SK-N-SH (cell line): Measurements from ENCODE around the gene IQSEC3. TPM values are rescaled to one million over a fixed set of nuclear protein-coding genes. Genes with fewer than 3 reads are reported as not detected.
A peak's percentile ranks its signal among the peaks of the same experiment; 100 is the strongest.

Source experiments
- CTCF ChIA-PET: fragments of 300-600, 350-600 bp; formaldehyde crosslinking; extraction: SDS; loops from one replicate; lab custom pipeline; 2021; lab: Yijun Ruan, JAX
- POLR2A ChIA-PET: fragments of 350-600 bp; sonication (Branson Sonifier 250); formaldehyde crosslinking; extraction: SDS; loops from one replicate; lab custom pipeline; 2020; ENCODE audit warnings: antibody characterized with exemption, inconsistent platforms; lab: Yijun Ruan, JAX
- DNase-seq: peaks from one replicate; pipeline ENCODE4 v3.0.0; 2012
- H2AFZ ChIP-seq: fragments of 200-600 bp; sonication (generic); 2 replicates; pipeline ENCODE4 v1.8.1; 2016; ENCODE audit warnings: antibody characterized with exemption, mild to moderate bottlenecking, low read depth
- H3F3A ChIP-seq: fragments of 200-600 bp; sonication (generic); replicated peaks from 2 replicates; pipeline ENCODE3; 2016; ENCODE audit warnings: antibody characterized with exemption, mild to moderate bottlenecking; ENCODE audit not compliant: insufficient read depth
- H3K27ac ChIP-seq, 2 experiments: fragments of 200-500 bp in 1 of 2; fragments of 200-600 bp in 1 of 2; sonication (Bioruptor generic) in 1 of 2; sonication (generic), shearing (Covaris generic) in 1 of 2; 2 replicates each; pipeline versions ENCODE4 v1.5.1 to v1.6.1; 2014 to 2016; ENCODE audit warnings: low read depth in 2 of 2, inconsistent platforms in 1 of 2, low read length in 1 of 2, mild to moderate bottlenecking in 1 of 2, mixed read lengths in 1 of 2
- H3K27me3 ChIP-seq: fragments of 200-600 bp; sonication (generic), shearing (Covaris generic); 2 replicates; pipeline ENCODE4 v1.6.1; 2016; ENCODE audit warnings: mixed run types; ENCODE audit not compliant: insufficient read depth
- H3K36me3 ChIP-seq, 2 experiments: fragments of 200-500 bp in 1 of 2; fragments of 200-600 bp in 1 of 2; sonication (Bioruptor generic) in 1 of 2; sonication (generic) in 1 of 2; replicated peaks in 1 of 2; 2 replicates each; pipeline versions ENCODE3 to v1.5.1; 2014 to 2016; ENCODE audit warnings: low read length in 1 of 2, mild to moderate bottlenecking in 1 of 2; ENCODE audit not compliant: insufficient read depth in 2 of 2, control insufficient read depth in 1 of 2
- H3K4me1 ChIP-seq, 2 experiments: fragments of 200-500 bp in 1 of 2; fragments of 200-600 bp in 1 of 2; sonication (Bioruptor generic) in 1 of 2; sonication (generic), shearing (Covaris generic) in 1 of 2; 2 replicates each; pipeline versions ENCODE4 v1.5.1 to v1.6.1; 2014 to 2016; ENCODE audit warnings: low read depth in 1 of 2, low read length in 1 of 2, mixed run types in 1 of 2; ENCODE audit not compliant: insufficient read depth in 2 of 2, control insufficient read depth in 1 of 2
- H3K4me2 ChIP-seq: fragments of 200-600 bp; sonication (generic), shearing (Covaris generic); 2 replicates; pipeline ENCODE4 v1.6.1; 2017; ENCODE audit warnings: mixed run types
- H3K4me3 ChIP-seq, 2 experiments: fragments of 200-500 bp in 1 of 2; fragments of 200-600 bp in 1 of 2; sonication (Bioruptor generic) in 1 of 2; sonication (generic), shearing (Covaris generic) in 1 of 2; 2 replicates each; pipeline versions ENCODE4 v1.5.1 to v1.8.1; 2014 to 2016; ENCODE audit warnings: low read depth in 2 of 2, inconsistent platforms in 1 of 2, low read length in 1 of 2, mild to moderate bottlenecking in 1 of 2, mixed read lengths in 1 of 2, moderate library complexity in 1 of 2
- H3K79me2 ChIP-seq: fragments of 200-600 bp; sonication (generic); 2 replicates; pipeline ENCODE4 v1.8.1; 2017; ENCODE audit warnings: mild to moderate bottlenecking; ENCODE audit not compliant: insufficient read depth
- H3K9ac ChIP-seq: fragments of 200-600 bp; sonication (generic); 2 replicates; pipeline ENCODE4 v1.6.1; 2017; ENCODE audit warnings: mixed run types
- H3K9me2 ChIP-seq: fragments of 200-600 bp; sonication (generic); 2 replicates; pipeline ENCODE4 v1.6.1; 2017; ENCODE audit warnings: mixed run types
- H3K9me3 ChIP-seq: fragments of 200-600 bp; sonication (generic); 2 replicates; pipeline ENCODE4 v1.6.1; 2017; ENCODE audit warnings: mixed run types, mild to moderate bottlenecking, moderate library complexity
- H4K20me1 ChIP-seq: fragments of 200-600 bp; sonication (generic); 2 replicates; pipeline ENCODE4 v1.6.1; 2017; ENCODE audit warnings: mild to moderate bottlenecking, mixed run types; ENCODE audit not compliant: insufficient read depth
- CTCF ChIP-seq: fragments of 200-600 bp; sonication (generic); IDR thresholded peaks from 2 replicates; pipeline ENCODE4 v1.6.1; 2017; ENCODE audit warnings: antibody characterized with exemption, mild to moderate bottlenecking, moderate library complexity
- GABPA ChIP-seq: IDR thresholded peaks from 2 replicates; pipeline ENCODE4 v1.4.0; 2012; ENCODE audit warnings: low read depth, mild to moderate bottlenecking
- MEF2A ChIP-seq: IDR thresholded peaks from 2 replicates; pipeline ENCODE4 v1.4.0; 2012; ENCODE audit warnings: low read depth, borderline replicate concordance
- NFIC ChIP-seq: IDR thresholded peaks from 2 replicates; pipeline ENCODE4 v1.4.0; 2012; ENCODE audit warnings: borderline replicate concordance
- PBX3 ChIP-seq: IDR thresholded peaks from 2 replicates; pipeline ENCODE4; 2012
- RCOR1 ChIP-seq: fragments of 150-350 bp; IDR thresholded peaks from 2 replicates; pipeline ENCODE4 v1.6.1; 2017; ENCODE audit warnings: antibody characterized with exemption, low read length
- RFX5 ChIP-seq: IDR thresholded peaks from 2 replicates; pipeline ENCODE4 v1.6.1; 2012; ENCODE audit warnings: mild to moderate bottlenecking, improper control_type of control experiment, low read length
- RXRA ChIP-seq: IDR thresholded peaks from 2 replicates; pipeline ENCODE4 v1.4.0; 2012; ENCODE audit warnings: low read depth, mild to moderate bottlenecking, borderline replicate concordance
- SIN3A ChIP-seq: IDR thresholded peaks from 2 replicates; pipeline ENCODE4 v1.6.1; 2012; ENCODE audit warnings: low read depth, mild to moderate bottlenecking, low read length, moderate library complexity, borderline replicate concordance
- USF2 ChIP-seq: fragments of 150-350 bp; IDR thresholded peaks from 2 replicates; pipeline ENCODE4 v1.6.1; 2017; ENCODE audit warnings: antibody characterized with exemption, low read length, low read depth, borderline replicate concordance
- WGBS: methylation state at CpG from one replicate; pipeline ENCODE4 v1.1.6; 2017; ENCODE audit warnings: low lambda C conversion rate; 5-methylcytosine and 5-hydroxymethylcytosine counted together
- polyA plus RNA-seq, 3 experiments: library from polyadenylated mRNA; depleted of rRNA; stranded (reverse); fragments of >200 nt; gene quantifications; 2 replicates each; pipeline ENCODE4 v1.2.3, GENCODE V29; 2012

Gene IQSEC3
- polyA plus RNA-seq, 1 of the 3 experiments (the other 2 are of a cell fraction) = 0.02 TPM

GRCh38 chr12:169528-170370 is 103.2 kb downstream of the IQSEC3 start:
- Histone ChIP-seq H3K4me3 (no peak overlapping the region), H3K4me2 (no peak overlapping the region), H3F3A (no peaks in the 10 kb centered on the region), H3K36me3 (no peaks in the 10 kb centered on the region), H3K27ac (no peak overlapping the region)
- TF ChIP-seq NFIC = no peak
- TF ChIP-seq CTCF = peak; percentile 35; the same call in 1 of the 2 replicates
- no peak for TF ChIP-seq USF2
- TF ChIP-seq, all 33 proteins: peak for 1
- ChIA-PET POLR2A (no interaction called here), CTCF (interaction anchor here (1.5 to 4.4 kb wide), 4 partner anchors 17 to 50 kb away, joined by 4 to 24 read pairs (median 14); no protein-coding TSS in a partner anchor)
- no peak overlapping the region for H2AFZ ChIP-seq
- no peaks in the 10 kb centered on the region for H3K9me3 ChIP-seq
- WGBS = 75% methylated on average over 15 of the region's 17 CpGs
- H4K20me1 ChIP-seq = no peaks in the 10 kb centered on the region
- H3K27me3 ChIP-seq = no peaks in the 10 kb centered on the region
- H3K79me2 ChIP-seq = no peaks in the 10 kb centered on the region
- DNase-seq = no peak
- H3K9me2 ChIP-seq = no peaks in the 10 kb centered on the region
- no peak overlapping the region for H3K9ac ChIP-seq
- H3K4me1 ChIP-seq = peaks cover 0 to 48% of the 10 kb centered on the region in 2 experiments; a peak in 2 of 4 replicates

- TF ChIP-seq SIN3A = no peak
- no peak for TF ChIP-seq RFX5
- TF ChIP-seq MEF2A = no peak
- no peak for TF ChIP-seq GABPA
- TF ChIP-seq RCOR1 = no peak
- no peak for TF ChIP-seq PBX3
- no peak for TF ChIP-seq RXRA
- TF ChIP-seq, all 33 proteins: peak for 0
- peaks cover 0 to 56% of the 10 kb centered on the region in 2 experiments; a peak in 2 of 4 replicates for H3K4me1 ChIP-seq
- CTCF ChIA-PET = interaction anchor here (1.5 to 4.4 kb wide), 5 partner anchors 16 to 50 kb away, joined by 4 to 24 read pairs (median 6); no protein-coding TSS in a partner anchor
- H3K36me3 ChIP-seq = no peaks in the 10 kb centered on the region
- WGBS = 84% methylated on average over 20 of the region's 29 CpGs
- no peaks in the 10 kb centered on the region for H3K79me2 ChIP-seq
- no peaks in the 10 kb centered on the region for H4K20me1 ChIP-seq
- no peak for DNase-seq
- H3K9me3 ChIP-seq = no peaks in the 10 kb centered on the region
- H3K4me3 ChIP-seq = no peak overlapping the region
- no peak overlapping the region for H2AFZ ChIP-seq
- H3F3A ChIP-seq = no peaks in the 10 kb centered on the region
- POLR2A ChIA-PET = no interaction called here
- H3K4me2 ChIP-seq = no peak overlapping the region
- H3K9me2 ChIP-seq = no peaks in the 10 kb centered on the region
- H3K27ac ChIP-seq = no peak overlapping the region
- no peak overlapping the region for H3K9ac ChIP-seq
- no peaks in the 10 kb centered on the region for H3K27me3 ChIP-seq
Observed at GRCh38 chr12:170371-171225, 104.0 kb downstream of the IQSEC3 start.
